GM21360 (cell line): ENCODE results near the gene SNRPD3.

Experiments used
- ATAC-seq: cut with Tn5 transposase; IDR thresholded peaks from one replicate; pipeline ENCODE4 v1.9.1; 2021; ENCODE audit warnings: mild to moderate bottlenecking, moderate library complexity; ENCODE audit not compliant: unreplicated experiment

The SNRPD3 gene

DNA sequence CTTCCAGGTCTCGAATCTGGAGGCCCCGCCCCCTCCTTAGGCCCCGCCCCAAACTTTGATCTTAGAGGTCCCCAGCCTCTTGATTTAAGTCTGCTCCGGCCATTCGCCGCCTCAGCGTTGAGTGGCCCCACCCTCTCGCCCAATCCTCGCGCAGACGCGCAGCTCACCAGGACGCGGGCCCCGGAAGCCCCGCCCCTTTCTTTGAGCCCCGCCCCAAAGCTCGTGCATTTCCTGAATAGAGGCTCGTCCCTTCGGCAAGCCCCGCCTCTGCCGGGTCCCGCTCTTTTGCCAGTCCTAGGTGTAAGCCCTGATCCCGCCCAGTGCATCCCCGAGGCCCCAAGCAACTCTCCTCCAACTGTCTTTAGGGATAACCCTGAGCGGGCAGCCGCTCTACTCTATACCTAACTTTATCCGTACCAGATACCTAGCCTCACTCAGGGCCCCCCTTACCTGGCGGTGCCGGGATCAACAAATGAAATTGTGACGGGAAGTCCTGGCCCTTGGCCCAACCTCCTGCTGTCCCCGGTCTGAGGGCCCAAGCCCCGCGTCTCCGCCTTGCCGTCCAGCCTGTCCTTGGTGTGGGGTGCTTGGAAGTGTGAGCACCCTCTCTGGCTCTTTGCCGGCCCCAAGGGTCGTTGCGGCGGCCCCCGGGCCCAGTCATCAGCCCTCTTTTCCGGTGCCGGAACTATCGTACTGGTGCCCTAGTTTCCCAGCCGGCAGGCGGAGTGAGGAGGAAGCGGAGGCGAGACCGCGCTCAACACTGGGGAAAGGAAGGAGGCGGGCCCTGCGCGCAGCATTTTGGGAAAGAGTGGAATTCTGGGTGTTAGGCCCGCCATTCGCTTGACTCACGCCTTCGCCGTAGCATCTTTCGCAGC lies at the start of gene SNRPD3:
Gene SNRPD3, plus strand, starts transcription at position 835 of the 875 bp plus-strand sequence. CDS start 1,676 bp downstream, outside the sequence.
- peak; percentile 60 for ATAC-seq

DNA sequence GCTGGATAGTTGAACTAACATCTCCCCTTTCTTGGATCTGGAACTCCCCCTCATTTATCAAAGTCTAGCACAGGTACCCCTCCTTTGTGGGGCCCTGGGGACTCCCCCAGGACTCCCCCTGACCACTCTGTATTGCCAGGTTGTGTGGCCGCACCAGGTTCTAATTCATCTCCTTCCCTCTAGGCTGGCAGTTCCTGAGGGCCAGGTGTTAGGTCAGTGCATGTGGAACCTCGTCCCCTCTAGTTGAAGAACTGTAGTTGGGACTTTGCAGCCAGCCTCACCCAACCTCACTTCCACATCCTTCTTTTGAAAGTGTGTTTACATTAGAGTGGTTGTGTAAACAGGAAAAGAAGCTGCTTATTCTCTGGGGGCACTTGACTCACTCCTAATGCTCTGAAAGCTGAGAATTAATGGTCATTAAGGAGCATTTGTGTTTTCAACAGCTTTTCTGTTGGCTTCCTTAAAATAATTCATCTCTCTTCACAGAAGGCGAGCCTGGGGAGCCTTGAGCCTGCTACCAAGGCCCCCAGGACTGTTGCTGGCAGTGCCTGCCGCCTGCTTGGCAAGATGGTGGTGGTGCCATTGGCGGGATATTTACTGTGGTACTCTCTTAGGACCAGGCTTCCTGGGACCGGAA lies 48.9 kb upstream of the SNRPD3 start:
- ATAC-seq = no peak

DNA sequence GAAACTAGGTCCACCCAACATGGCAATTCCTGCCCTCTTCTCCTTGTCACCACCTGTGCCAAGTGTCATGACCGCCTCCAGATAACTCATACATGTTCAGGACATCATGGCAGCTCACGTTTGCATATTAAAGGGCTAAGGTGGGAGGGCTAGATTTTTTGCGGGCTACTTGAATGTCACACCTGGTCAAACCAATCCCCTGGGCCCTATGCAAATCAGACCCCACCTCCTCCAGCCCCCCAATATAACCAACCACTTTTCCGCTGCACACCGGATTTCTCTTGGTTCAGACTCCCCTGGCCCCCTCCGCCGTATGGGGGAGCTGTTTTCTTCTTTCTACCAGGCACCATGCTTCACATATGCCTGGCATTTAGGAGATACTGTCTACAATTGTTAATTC lies 48.1 kb upstream of the SNRPD3 start:
- ATAC-seq = no peak

DNA sequence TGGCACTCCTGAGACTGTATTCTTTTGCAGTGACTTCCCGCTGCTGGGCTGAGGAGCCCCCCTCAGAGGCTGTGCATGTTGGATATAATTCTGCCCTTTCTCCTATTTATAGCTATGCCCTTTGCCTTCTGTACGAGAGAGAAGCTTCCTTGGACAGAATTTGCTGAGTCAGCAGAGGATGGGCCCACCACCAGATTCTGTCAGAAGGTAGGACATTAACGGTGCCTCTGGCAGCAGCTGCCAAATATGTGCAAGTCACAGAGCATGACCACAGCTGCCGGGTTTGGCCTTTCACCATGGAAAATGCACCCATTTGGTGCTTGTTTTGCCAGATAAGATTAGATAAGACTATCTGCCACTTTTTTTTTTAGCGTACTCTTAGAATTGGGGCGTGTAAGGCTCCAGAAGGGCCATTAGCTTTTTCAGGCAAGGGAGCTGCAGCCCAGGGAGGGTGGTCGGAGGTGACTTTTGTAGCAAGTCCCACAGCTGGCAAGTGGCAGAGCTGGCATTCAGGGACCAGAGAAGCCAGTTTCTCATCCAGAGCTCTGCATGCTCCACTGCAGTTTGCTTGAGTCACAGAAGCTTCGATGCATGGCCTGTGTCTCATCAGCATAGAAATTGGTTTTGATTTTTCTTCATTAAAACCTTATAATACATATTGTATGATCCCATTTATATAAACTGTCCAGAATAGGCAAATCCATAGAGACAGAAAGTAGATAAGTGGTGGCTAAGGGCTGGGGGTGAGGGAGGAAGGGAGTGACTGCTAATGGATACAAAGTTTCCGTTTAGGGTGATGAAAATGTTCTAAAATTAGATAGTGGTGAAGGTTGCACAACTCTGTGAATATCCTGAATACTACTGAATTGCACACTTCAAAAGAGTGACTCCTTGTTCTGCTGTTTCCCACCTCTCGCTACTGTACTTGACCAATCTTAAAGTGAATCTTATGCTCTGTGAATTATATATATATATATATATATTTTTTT lies 44.9 kb upstream of the SNRPD3 start:
- ATAC-seq = no peak

DNA sequence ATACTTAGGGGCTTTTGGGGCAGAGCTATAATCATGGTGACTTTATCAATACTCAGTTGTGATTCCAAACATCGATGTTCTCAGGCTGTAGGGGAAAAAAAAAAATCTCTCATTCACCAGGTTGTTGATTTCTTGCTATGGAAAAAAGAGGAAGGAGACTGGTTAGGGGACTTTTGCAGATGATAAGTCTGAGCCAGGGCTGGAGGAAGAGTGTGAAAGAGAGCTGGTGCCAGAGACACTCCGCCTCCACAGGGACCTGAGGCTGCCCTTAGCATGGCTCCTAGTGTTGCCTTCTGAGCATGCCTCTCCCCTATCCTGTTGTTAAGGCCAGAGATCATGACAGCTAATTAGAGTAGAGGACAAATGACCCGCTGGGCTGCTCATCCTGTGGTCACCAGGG lies 43.8 kb upstream of the SNRPD3 start:
- no peak for ATAC-seq

DNA sequence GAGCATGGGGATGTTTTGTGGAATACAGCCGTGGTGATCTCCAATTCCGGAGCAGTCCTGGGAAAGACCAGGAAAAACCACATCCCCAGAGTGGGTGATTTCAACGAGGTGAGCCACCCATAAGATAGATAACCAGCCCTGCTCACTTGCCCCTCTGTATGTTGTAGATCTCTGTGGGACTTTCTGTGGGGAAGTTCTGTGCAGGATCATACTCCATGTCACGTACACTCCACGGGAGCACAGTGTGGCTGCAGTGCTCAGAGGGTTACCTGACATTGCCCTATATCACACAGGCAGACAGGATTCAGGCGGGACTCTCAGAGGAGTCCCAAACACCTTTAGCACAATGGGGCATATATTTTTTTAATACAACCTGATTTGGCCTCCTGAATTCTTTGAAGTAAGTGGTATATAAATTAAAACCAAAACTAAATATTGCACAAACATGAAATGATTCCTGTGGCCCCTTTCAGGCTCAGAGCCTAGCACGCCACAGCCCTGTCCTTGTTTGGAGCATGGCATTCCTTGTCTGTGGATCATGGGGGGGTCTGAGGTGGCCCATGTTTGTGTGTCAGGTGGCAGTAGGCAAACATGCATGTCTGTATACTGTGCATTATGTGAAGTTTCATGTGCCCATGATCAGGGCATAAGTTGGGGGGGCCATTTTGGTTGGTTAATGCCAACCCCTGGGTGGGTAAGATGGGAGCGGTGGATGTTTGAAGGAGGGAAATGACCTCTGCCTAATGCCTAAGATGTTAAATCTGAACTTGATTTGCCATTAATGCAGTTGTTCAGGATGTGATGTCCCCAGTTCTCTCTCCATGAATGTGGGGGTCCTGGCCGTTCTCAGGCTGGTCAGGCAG lies 42.2 kb upstream of the SNRPD3 start:
- no peak for ATAC-seq

DNA sequence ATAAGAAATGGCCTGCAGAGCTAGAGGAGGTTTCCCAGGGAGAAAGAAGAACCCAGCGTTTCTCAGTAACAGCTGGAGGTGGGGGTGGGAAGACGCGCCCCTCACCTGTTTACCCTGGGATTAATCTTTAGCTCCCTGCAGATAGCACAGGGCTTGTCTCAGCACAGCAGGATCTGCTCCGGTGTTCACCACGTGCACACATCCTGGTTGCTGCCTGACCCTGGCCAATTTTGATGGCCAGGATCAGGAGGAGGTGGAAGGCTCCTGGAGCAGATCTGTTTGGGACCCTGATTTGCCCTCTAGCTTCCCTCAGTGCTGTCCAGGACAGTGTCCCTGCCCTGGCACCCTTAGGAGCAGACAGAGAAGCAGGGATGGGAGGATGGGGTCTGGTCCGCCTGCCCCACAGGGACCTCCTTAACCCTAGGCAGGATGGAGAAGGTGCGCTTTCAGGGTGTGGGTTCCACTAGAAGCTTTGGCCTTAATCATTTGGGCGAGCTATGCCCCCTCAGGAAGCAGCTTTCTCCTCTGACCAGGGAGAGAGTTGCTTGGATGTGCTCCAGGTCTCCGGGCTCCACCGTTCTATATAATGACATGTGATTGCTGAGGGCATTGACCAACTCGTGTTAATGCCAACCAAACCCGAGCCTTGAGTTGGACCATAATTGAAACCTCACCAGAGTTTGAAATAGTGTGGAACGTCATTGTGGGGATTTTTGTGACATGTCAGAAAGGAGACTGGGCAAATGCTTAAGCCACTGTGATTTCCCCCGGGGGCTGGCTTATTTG lies 41.4 kb upstream of the SNRPD3 start:
- no peak for ATAC-seq

DNA sequence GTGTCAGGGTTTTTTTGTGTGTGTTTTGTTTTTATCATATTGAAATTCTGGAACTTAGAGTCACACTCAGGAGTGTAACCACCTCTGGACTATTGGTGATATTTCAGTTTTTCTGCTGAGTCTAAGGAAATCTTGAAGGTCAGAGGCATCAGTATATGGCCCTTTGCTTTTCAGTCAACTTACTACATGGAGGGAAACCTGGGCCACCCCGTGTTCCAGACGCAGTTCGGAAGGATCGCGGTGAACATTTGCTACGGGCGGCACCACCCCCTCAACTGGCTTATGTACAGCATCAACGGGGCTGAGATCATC lies 40.8 kb upstream of the SNRPD3 start:
- ATAC-seq = no peak

DNA sequence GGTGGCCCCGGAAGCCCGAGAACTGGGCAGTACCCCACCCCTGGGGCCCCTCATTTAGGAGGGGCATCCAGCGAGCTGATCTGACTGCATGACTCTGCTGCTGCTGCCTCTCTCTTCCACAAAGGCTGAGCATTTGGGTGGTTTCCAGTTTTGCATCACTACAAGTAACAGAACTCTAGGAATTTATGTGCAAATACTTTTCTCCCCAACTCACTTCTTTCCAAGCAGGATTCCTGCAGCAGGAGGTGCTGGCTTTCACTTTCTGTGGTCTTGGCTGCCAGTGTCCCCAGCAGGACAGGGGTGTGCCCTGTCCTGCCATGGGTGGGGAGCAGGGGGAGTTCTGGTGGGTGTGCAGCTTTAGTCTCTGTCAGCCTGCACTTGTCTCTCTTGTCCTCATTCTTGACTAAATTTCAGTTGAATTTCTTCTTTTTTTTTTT lies 39.5 kb upstream of the SNRPD3 start:
- ATAC-seq = no peak

DNA sequence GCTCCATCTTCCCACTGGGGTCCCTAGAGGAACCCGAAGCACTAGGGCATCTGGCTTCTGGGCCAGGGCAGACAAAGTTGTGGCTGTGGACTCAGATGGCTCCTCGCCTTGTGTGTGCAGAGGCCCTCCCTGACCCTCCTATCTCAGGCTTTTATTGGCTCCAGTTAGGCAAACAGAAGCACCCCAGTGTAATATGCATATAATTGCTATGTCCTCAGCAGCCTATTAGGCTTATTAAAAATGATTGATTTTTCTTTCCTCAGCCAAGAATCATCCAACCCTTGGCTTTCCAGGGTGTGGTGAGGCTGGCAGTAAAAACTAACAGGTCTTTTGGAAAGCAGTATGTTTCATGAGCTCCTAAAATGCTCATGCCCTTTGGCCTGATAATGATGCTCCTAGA lies 38.4 kb upstream of the SNRPD3 start:
- no peak for ATAC-seq

DNA sequence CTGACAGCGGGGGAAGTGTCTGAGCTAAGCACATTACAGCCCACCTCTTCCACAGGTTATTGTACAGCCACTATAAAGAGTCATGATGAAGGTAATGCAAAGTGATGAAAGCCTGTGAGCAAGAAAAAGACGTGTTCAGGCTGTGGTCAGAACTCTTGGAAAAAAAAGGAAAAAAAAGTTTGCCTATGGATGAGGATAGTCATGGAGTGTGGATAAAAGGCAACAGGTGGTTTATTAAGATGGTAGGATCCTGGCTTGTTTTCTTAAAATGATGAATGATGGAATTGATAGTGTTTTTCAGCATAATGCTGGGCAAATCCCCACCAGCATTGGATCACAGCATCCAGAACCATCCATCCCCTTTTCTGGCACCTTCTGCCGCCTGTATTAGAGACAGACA lies 37.6 kb upstream of the SNRPD3 start:
- ATAC-seq = no peak

DNA sequence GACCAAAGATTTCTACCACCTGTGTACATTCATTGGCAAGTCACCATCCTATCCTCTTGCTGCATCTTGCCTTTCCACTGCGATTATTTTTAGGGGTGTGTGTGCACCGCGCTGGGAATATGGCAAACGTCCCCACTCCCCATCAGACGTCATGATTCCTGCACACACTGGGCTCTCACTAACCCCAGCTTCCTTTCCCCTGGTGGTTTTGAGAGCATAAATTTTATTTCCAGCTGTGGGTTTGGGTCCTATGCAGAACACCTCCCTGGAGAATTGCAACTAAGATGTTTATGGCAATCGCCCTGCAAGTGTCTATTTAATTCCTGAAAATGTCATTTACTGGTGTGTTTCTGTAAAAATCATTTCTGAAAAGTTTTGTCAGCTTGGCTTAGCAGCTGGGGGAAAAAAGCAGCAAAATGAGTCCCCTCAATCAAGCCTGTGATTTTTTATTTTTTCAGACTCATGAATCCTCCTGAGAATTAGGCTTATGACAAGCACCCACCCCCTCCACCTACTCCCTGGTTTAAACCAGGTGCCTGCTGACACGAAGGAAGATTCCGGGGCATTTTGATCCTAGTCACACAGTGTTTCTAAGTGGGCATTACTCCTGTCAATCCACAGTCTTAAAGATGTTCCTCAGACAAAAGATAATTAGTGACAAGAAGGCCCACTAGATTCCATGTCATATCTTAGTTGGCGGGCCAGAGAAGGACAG lies 36.9 kb upstream of the SNRPD3 start:
- ATAC-seq = no peak

DNA sequence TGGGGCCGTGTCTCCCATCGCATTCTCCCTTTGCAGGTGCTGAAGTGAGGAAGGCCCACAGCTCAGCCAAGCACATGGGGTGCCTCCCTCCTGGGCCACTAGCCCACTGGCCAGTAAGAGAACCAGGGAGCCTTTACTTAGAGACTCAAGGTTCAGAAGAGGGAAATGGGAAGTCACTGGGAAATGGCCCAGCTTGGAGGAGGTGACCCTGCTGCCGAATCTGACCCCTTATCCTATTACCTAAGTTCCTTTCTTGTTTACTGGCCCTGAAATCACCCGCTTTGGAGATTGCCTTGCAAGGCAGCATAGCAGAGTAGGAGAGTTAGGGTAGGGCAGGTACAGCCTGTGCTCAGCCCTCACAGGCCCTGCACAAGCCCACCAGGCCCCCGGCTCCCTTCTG lies 36.3 kb upstream of the SNRPD3 start:
- ATAC-seq = no peak

DNA sequence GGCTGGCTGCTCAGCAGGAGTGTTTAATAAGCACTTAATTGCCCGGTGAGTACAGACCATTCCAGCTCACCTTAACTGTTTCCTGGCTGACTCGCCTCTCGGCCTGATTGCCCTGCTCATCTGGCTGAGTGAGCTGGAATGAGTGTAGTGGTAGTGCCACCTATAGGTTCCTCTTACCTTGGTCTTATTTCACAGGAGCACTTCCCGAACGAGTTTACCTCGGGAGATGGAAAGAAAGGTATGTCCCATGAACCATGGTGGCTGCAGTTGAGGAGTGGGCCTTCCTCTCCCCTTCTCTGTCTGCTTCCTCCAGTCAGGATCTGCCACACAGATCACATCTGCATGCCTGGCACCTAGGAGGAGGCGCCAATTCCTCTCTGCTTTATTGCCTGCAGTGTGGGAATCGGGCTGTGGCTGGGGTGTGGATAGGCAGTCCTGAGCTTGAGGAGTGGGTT lies 34.0 kb upstream of the SNRPD3 start:
- no peak for ATAC-seq

DNA sequence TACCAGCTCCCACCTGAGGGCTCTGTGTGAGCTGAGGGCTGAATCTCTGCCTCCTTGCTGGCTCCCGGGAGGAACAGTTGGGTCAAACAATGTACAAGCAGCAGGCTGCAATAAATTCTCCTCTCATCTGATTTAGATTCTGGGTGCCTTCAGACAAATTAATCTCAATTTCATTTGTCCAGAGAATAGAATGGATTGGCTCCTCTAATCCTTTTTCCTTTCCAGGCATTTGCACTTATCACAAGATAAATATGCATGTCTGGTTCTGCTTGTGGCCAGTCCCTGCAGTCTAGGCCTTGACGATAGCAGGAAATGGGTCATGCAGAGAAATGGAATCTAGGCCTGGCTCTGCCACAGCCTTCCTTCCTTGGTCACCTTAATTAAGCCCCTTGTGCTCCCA lies 31.9 kb upstream of the SNRPD3 start:
- ATAC-seq = no peak

DNA sequence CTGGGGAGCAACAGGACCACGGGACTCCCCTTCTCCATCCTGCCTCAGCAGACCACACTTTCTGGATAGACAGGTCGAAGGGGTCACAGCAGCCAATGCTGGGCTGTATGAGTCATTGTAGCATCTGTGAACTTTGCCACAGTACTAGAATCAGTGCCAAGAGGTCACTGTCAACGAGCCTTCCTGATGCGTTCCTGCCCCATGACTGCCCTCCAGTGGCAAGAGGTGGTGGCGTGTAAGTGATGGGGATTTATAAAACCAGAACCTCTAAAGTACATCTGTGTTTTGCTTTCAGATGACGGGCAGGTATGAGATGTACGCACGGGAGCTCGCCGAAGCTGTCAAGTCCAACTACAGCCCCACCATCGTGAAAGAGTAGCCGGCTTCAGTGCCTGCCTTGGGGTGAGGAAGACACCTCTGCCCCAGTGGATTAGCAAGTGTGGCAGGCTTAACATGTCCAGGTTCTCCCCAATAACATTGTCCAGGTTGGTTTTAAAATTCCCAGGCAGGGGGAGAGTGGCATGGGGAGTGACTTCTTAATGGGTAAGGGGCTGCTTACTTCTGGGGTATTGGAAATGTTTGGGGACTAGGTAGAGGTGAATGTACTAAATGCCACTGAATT lies 30.3 kb upstream of the SNRPD3 start:
- ATAC-seq = no peak

DNA sequence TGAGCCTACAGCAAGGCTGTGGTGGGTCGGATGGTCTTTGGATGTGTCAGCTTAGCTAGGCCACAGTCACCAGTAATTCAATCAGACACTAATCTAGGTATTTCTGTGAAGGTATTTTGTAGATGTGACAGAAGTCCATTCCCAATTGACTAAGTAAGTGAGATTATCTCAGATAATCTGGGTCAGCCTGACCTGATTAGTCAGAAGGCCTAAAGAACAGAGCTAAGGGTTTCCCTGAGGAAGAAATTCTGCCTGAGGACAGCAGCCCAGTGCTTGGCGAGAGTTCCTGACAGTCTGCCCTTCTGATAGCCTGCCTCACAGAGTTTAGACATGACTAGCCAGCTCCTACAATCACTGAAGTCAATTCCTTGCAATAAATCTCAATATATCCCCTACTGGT lies 29.6 kb upstream of the SNRPD3 start:
- ATAC-seq = no peak

DNA sequence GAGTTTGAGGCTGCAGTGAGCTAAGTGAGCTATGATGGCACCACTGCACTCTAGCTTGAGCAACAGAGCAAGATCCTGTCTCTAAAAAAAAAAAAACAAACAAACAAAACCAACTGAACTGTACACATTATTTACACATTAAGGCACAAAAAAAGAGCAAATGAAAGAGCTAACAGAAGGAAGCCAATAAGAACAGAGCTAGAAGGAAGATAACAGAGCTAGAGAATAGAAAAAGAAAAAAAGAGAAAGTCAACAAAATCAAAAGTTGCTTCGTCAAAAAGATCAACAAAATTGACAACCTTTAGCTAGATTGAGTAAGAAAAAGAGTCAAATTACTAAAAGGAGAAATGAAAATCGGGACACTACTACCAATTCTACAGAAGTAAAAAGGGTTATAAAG lies 25.9 kb upstream of the SNRPD3 start:
- ATAC-seq = no peak
